Stimulated activated CD8-positive, alpha-beta memory T cell treated with anti-CD3 and anti-CD28 coated beads, Interleukin-7, amount 100 ng/mL, for 48 hours (primary cell): ENCODE data around the gene C1orf21.

ENCODE experiments used
- DNase-seq, 2 donors: peaks; one replicate each; pipeline ENCODE4 v3.0.0-alpha.2; 2020; ENCODE audit warnings: low read depth in 1 of 2; ENCODE audit errors: extremely low read depth in 1 of 2

Gene C1orf21

GRCh38 chr1:184541537-184542152 is 154.8 kb downstream of the C1orf21 start:
- no peak for DNase-seq

- DNase-seq: no peak
Observed at GRCh38 chr1:184542291-184542690, 155.5 kb downstream of the C1orf21 start.

- DNase-seq: no peak
Observed at GRCh38 chr1:184545601-184546000, 158.8 kb downstream of the C1orf21 start.

GRCh38 chr1:184552446-184552845 is 165.6 kb downstream of the C1orf21 start:
- no peak for DNase-seq

GRCh38 chr1:184553845-184554244 is 167.0 kb downstream of the C1orf21 start:
- DNase-seq: no peak

GRCh38 chr1:184555665-184556641 is 169.1 kb downstream of the C1orf21 start:
- no peak for DNase-seq

- DNase-seq: no peak
Observed at GRCh38 chr1:184556665-184557064, 169.8 kb downstream of the C1orf21 start.

GRCh38 chr1:184557423-184558347 is 170.9 kb downstream of the C1orf21 start:
- no peak for DNase-seq

GRCh38 chr1:184558691-184559090 is 171.9 kb downstream of the C1orf21 start:
- DNase-seq: no peak

GRCh38 chr1:184559117-184559713 is 172.4 kb downstream of the C1orf21 start:
- no peak for DNase-seq

- DNase-seq: no peak
Observed at GRCh38 chr1:184562806-184563205, 176.0 kb downstream of the C1orf21 start.

GRCh38 chr1:184563308-184563707 is 176.5 kb downstream of the C1orf21 start:
- no peak for DNase-seq

GRCh38 chr1:184567009-184567408 is 180.2 kb downstream of the C1orf21 start:
- DNase-seq: no peak

- DNase-seq: no peak
Observed at GRCh38 chr1:184567637-184568036, 180.8 kb downstream of the C1orf21 start.

GRCh38 chr1:184568148-184568547 is 181.3 kb downstream of the C1orf21 start:
- DNase-seq: no peak

- DNase-seq: no peak
Observed at GRCh38 chr1:184569106-184569505, 182.3 kb downstream of the C1orf21 start.

- no peak for DNase-seq
Observed at GRCh38 chr1:184574588-184574987, 187.8 kb downstream of the C1orf21 start.

- DNase-seq: no peak
Observed at GRCh38 chr1:184576822-184577221, 190.0 kb downstream of the C1orf21 start.

GRCh38 chr1:184577319-184577718 is 190.5 kb downstream of the C1orf21 start:
- DNase-seq: no peak

- DNase-seq: no peak
Observed at GRCh38 chr1:184582411-184582810, 195.6 kb downstream of the C1orf21 start.

- no peak for DNase-seq
Observed at GRCh38 chr1:184583849-184584248, 197.0 kb downstream of the C1orf21 start.
